A549 (cell line): ENCODE data around the gene KRT6C. TPM values are rescaled to one million over a fixed set of nuclear protein-coding genes. Genes with fewer than 3 reads are reported as not detected.

Experiments used
- ATAC-seq, 2 experiments: fragments of 200-7000 bp in 1 of 2; fragments of >200 bp in 1 of 2; cut with Nextera tagmentation in 1 of 2; cut with Tn5 transposase in 1 of 2; 3 replicates each; pipeline versions ENCODE4 v1.8.0 to v1.9.1; 2018 to 2020; ENCODE audit warnings: mild to moderate bottlenecking in 1 of 2, moderate library complexity in 1 of 2
- CTCF ChIA-PET: fragments of 300-600 bp; sonication (Branson Sonifier 250); formaldehyde crosslinking; extraction: SDS; loops from one replicate; lab custom pipeline; 2021; ENCODE audit warnings: antibody characterized with exemption, inconsistent platforms; lab: Yijun Ruan, JAX
- POLR2A ChIA-PET: fragments of 350-600 bp; formaldehyde crosslinking; extraction: SDS; loops from one replicate; lab custom pipeline; 2021; ENCODE audit warnings: antibody characterized with exemption, inconsistent platforms; lab: Yijun Ruan, JAX
- DNase-seq, 2 experiments: peaks; one replicate each; pipeline versions ENCODE4 v3.0.0 to v3.0.0-alpha.2; 2011 to 2016; ENCODE audit warnings: low read depth in 1 of 2, low spot score in 1 of 2
- FAIRE-seq: peaks from 2 replicates; lab custom pipeline; 2011; peaks lifted over from hg19 to GRCh38; lab: Jason Lieb, UNC
- H3K27ac ChIP-seq, 2 experiments: fragments of >200 bp; sonication (Bioruptor Twin); formaldehyde crosslinking; 3 replicates each; pipeline ENCODE4 v1.5.1; 2016 to 2017
- H3K4me1 ChIP-seq: fragments of >200 bp; sonication (Bioruptor Twin); formaldehyde crosslinking; 3 replicates; pipeline ENCODE4 v1.6.1; 2016
- H3K4me2 ChIP-seq: fragments of >200 bp; sonication (Bioruptor Twin); formaldehyde crosslinking; 3 replicates; pipeline ENCODE4 v1.6.1; 2016
- H3K4me3 ChIP-seq: fragments of >200 bp; sonication (Bioruptor Twin); formaldehyde crosslinking; 3 replicates; pipeline ENCODE4 v1.5.1; 2016
- H3K9me3 ChIP-seq: fragments of >200 bp; sonication (Bioruptor Twin); formaldehyde crosslinking; 3 replicates; pipeline ENCODE4 v1.6.1; 2016
- BHLHE40 ChIP-seq: IDR thresholded peaks from 2 replicates; pipeline ENCODE4 v1.6.1; 2012; ENCODE audit warnings: low read depth, low read length, inconsistent platforms
- CBX8 ChIP-seq: fragments of 200-600 bp; sonication (generic); IDR thresholded peaks from 2 replicates; pipeline ENCODE4 v1.6.1; 2016
- EHF ChIP-seq: fragments of 250-450 bp; sonication (Bioruptor Pico); IDR thresholded peaks from 2 replicates; pipeline ENCODE4 v1.5.0; 2020; ENCODE audit warnings: mild to moderate bottlenecking
- EHMT2 ChIP-seq: fragments of 200-600 bp; sonication (generic); IDR thresholded peaks from 2 replicates; pipeline ENCODE4 v1.6.1; 2016; ENCODE audit warnings: antibody characterized with exemption, low read depth, mild to moderate bottlenecking, moderate library complexity
- FOSL2 ChIP-seq, 2 experiments: fragments of 450-650 bp in 1 of 2; fragments of >200 bp in 1 of 2; sonication (Bioruptor Twin) in 1 of 2; formaldehyde crosslinking; IDR thresholded peaks; 2 replicates each; pipeline versions ENCODE4 v1.5.0 to v1.6.1; 2016 to 2020; ENCODE audit warnings: mild to moderate bottlenecking in 1 of 2, moderate library complexity in 1 of 2
- KDM5A ChIP-seq: fragments of 200-600 bp; sonication (generic); IDR thresholded peaks from 2 replicates; pipeline ENCODE4 v1.6.1; 2016; ENCODE audit warnings: antibody characterized with exemption, mild to moderate bottlenecking
- MAFK ChIP-seq: fragments of 450-650 bp; IDR thresholded peaks from 2 replicates; pipeline ENCODE4 v1.6.1; 2014; ENCODE audit not compliant: partially characterized antibody
- MAZ ChIP-seq: fragments of 150-350 bp; IDR thresholded peaks from 2 replicates; pipeline ENCODE4 v1.6.1; 2014; ENCODE audit warnings: antibody characterized with exemption, low read depth, low read length, borderline replicate concordance
- MYC ChIP-seq: IDR thresholded peaks from 2 replicates; pipeline ENCODE4 v1.6.1; 2012; ENCODE audit warnings: mild to moderate bottlenecking, inconsistent platforms, low read length, improper control_type of control experiment, borderline replicate concordance
- POLR2A ChIP-seq: IDR thresholded peaks from 2 replicates; pipeline ENCODE4 v1.6.1; 2012; ENCODE audit warnings: mild to moderate bottlenecking, low read length
- SREBF2 ChIP-seq: fragments of 450-650 bp; IDR thresholded peaks from 2 replicates; pipeline ENCODE4 v1.6.1; 2014; ENCODE audit warnings: mild to moderate bottlenecking, moderate library complexity
- ZC3H11A ChIP-seq: fragments of 450-650 bp; IDR thresholded peaks from 2 replicates; pipeline ENCODE4 v1.6.1; 2014; ENCODE audit warnings: antibody characterized with exemption, mild to moderate bottlenecking
- ZFP36 ChIP-seq: fragments of 450-650 bp; IDR thresholded peaks from 2 replicates; pipeline ENCODE4 v1.6.1; 2014; ENCODE audit warnings: borderline replicate concordance; ENCODE audit not compliant: partially characterized antibody
- ZNF302 ChIP-seq: fragments of 250-450 bp; sonication (Bioruptor Pico); IDR thresholded peaks from 2 replicates; pipeline ENCODE4 v1.9.0; 2021; ENCODE audit warnings: inconsistent platforms, mild to moderate bottlenecking, moderate library complexity
- whole genome bisulfite sequencing: methylation state at CpG from one replicate; pipeline ENCODE4 v1.1.6; 2017; ENCODE audit errors: missing lambda C conversion rate; 5-methylcytosine and 5-hydroxymethylcytosine counted together
- polyA plus RNA-seq, 4 experiments: library from polyadenylated mRNA; depleted of rRNA in 3 of 4; stranded (reverse); fragments of >200 nt; fragmentation: RNase III in 1 of 4; extraction: RNeasy Plus Mini Kit Qiagen cat#74134 plus additional on column Dnase treatment in 1 of 4; gene quantifications; 2 replicates in 3 of 4; 3 replicates in 1 of 4; pipeline ENCODE4 v1.2.3, GENCODE V29; 2011 to 2017
- TF ChIP-seq, protein P1 (sequence below): fragments of 200-600 bp; sonication (generic); IDR thresholded peaks from 2 replicates; pipeline ENCODE4 v1.6.1; 2016; ENCODE audit warnings: antibody characterized with exemption, mild to moderate bottlenecking, moderate library complexity
- TF ChIP-seq, protein P2 (sequence below): fragments of 250-450 bp; sonication (Bioruptor Pico); IDR thresholded peaks from 2 replicates; pipeline ENCODE4 v1.5.0; 2021; ENCODE audit warnings: mild to moderate bottlenecking, moderate library complexity, borderline replicate concordance
- TF ChIP-seq, protein P3 (sequence below): fragments of >200 bp; sonication (Bioruptor Twin); formaldehyde crosslinking; IDR thresholded peaks from 2 replicates; pipeline ENCODE4 v1.6.1; 2016
- TF ChIP-seq, protein P4 (sequence below): fragments of 450-650 bp; IDR thresholded peaks from 2 replicates; pipeline ENCODE4 v1.6.1; 2014; ENCODE audit warnings: antibody characterized with exemption

Gene KRT6C
- polyA plus RNA-seq, 2 of the 4 experiments (the other 2 are of a cell fraction): not detected

DNA sequence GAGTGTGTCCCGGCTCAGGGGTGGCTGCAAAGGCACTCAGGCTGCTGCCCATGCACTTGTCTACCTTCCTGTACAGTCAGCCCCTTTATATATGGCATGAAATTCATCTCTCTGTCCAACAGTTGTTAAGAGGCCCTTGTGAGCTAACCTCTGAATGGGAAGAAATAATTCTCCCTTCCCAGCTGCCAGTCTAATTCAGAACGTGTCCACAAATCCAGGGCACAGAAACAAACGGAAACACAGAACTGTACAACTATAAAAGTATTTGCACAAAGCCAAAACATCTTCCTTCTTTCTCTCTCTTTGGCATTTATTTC is 45.7 kb upstream of the KRT6C start:
- TF ChIP-seq MAFK: no peak
- TF ChIP-seq EHF (CRISPR knock-in tag): no peak
- TF ChIP-seq, protein P1, sequence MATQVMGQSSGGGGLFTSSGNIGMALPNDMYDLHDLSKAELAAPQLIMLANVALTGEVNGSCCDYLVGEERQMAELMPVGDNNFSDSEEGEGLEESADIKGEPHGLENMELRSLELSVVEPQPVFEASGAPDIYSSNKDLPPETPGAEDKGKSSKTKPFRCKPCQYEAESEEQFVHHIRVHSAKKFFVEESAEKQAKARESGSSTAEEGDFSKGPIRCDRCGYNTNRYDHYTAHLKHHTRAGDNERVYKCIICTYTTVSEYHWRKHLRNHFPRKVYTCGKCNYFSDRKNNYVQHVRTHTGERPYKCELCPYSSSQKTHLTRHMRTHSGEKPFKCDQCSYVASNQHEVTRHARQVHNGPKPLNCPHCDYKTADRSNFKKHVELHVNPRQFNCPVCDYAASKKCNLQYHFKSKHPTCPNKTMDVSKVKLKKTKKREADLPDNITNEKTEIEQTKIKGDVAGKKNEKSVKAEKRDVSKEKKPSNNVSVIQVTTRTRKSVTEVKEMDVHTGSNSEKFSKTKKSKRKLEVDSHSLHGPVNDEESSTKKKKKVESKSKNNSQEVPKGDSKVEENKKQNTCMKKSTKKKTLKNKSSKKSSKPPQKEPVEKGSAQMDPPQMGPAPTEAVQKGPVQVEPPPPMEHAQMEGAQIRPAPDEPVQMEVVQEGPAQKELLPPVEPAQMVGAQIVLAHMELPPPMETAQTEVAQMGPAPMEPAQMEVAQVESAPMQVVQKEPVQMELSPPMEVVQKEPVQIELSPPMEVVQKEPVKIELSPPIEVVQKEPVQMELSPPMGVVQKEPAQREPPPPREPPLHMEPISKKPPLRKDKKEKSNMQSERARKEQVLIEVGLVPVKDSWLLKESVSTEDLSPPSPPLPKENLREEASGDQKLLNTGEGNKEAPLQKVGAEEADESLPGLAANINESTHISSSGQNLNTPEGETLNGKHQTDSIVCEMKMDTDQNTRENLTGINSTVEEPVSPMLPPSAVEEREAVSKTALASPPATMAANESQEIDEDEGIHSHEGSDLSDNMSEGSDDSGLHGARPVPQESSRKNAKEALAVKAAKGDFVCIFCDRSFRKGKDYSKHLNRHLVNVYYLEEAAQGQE: no peak
- no peak for TF ChIP-seq MYC
- TF ChIP-seq ZFP36: no peak
- TF ChIP-seq, protein P2, sequence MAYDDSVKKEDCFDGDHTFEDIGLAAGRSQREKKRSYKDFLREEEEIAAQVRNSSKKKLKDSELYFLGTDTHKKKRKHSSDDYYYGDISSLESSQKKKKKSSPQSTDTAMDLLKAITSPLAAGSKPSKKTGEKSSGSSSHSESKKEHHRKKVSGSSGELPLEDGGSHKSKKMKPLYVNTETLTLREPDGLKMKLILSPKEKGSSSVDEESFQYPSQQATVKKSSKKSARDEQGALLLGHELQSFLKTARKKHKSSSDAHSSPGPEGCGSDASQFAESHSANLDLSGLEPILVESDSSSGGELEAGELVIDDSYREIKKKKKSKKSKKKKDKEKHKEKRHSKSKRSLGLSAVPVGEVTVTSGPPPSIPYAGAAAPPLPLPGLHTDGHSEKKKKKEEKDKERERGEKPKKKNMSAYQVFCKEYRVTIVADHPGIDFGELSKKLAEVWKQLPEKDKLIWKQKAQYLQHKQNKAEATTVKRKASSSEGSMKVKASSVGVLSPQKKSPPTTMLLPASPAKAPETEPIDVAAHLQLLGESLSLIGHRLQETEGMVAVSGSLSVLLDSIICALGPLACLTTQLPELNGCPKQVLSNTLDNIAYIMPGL (CRISPR knock-in tag): no peak
- TF ChIP-seq BHLHE40: no peak
- no peak for TF ChIP-seq EHMT2
- TF ChIP-seq ZC3H11A: no peak
- TF ChIP-seq, protein P3, sequence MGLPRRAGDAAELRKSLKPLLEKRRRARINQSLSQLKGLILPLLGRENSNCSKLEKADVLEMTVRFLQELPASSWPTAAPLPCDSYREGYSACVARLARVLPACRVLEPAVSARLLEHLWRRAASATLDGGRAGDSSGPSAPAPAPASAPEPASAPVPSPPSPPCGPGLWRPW: no peak
- TF ChIP-seq KDM5A: no peak
- 74% methylated on average over 3 of the region's 3 CpGs for WGBS
- H3K4me2 ChIP-seq: no peak overlapping the region
- POLR2A ChIA-PET: no interaction called here
- no peak overlapping the region for H3K27ac ChIP-seq
- CTCF ChIA-PET: interaction anchor here (1.0 to 3.6 kb wide), 7 partner anchors 12 to 346 kb away, joined by 3 to 14 read pairs (median 5); no protein-coding TSS in a partner anchor
- FAIRE-seq (no peak), ATAC-seq (no peak), DNase-seq (no peak)
- H3K9me3 ChIP-seq: no peaks in the 10 kb centered on the region
- H3K4me1 ChIP-seq: peaks cover 22% of the 10 kb centered on the region
- no peak overlapping the region for H3K4me3 ChIP-seq

DNA sequence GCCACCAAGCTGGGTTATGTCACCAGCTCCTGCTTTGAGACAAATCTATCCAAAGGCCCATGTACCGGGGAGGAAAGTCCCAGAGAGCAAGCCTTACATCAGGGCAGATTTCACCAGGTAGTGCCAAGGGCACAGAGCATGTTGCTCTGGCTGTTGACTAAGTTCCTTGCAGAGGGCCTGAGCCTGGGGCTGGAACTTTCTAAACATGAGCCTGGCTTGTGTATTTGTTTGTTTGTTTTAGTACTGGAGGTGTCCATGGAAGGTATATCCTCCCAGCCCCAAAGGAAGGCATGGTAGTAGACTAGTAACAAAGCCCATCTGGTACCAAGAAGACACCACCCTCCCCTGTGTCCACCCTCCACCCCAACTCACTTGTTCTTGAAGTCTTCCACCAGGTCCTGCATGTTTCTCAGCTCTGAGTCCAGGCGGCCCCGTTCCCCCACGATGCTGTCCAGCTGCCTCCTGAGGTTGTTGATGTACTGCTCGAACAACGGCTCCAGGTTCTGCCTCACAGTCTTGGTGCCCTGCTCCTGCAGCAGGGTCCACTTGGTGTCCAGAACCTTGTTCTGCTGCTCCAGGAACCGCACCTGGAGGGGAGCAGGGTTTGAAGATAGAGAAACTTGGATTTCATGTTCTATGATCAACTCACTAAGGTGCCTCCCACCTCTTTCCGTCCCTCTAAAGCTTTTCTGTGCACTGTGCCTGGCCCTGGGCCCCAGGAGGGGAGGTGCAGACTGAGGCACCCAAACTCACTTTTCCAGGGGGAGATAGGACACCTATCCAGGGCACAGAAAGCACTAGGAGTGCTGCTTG is 45.2 kb upstream of the KRT6C start:
- H3K27ac ChIP-seq: no peak overlapping the region
- no peak for TF ChIP-seq FOSL2 (IDR thresholded peaks at IDR 0.05)
- no peak for TF ChIP-seq FOSL2 (CRISPR knock-in tag; IDR thresholded peaks at IDR 0.05)
- no peak for TF ChIP-seq EHMT2
- CTCF ChIA-PET: interaction anchor here (0.6 to 3.6 kb wide), 5 partner anchors 12 to 495 kb away, joined by 3 to 14 read pairs (median 4); no protein-coding TSS in a partner anchor
- FAIRE-seq (no peak), ATAC-seq (no peak), DNase-seq (no peak)
- POLR2A ChIA-PET: no interaction called here
- H3K4me1 ChIP-seq: peaks cover 22% of the 10 kb centered on the region
- 71% methylated on average over 8 of the region's 8 CpGs for WGBS
- H3K9me3 ChIP-seq: no peaks in the 10 kb centered on the region
- no peak overlapping the region for H3K4me2 ChIP-seq
- H3K4me3 ChIP-seq: no peak overlapping the region

DNA sequence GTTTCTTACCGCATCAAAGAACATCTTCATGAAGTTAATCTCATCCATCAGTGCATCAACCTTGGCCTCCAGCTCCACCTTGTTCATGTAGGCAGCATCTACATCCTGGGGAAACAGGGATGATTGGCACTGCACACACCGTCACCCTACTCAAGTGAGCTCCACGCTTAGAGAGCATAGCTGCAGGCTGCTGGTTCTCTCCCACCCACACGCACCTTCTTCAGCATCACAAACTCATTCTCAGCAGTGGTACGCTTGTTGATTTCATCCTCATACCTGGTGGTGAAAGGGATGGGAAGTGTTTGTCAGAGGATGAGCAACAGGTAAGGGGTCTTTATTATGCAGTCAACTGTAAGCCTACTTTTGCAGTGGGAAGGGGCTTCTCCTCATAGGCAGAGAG is 44.3 kb upstream of the KRT6C start:
- TF ChIP-seq, protein P1: no peak
- no peak for TF ChIP-seq MAFK
- TF ChIP-seq, protein P4, sequence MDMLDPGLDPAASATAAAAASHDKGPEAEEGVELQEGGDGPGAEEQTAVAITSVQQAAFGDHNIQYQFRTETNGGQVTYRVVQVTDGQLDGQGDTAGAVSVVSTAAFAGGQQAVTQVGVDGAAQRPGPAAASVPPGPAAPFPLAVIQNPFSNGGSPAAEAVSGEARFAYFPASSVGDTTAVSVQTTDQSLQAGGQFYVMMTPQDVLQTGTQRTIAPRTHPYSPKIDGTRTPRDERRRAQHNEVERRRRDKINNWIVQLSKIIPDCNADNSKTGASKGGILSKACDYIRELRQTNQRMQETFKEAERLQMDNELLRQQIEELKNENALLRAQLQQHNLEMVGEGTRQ: no peak
- TF ChIP-seq ZNF302 (CRISPR knock-in tag): no peak
- no peak for TF ChIP-seq MYC
- no peak for TF ChIP-seq CBX8
- no peak for TF ChIP-seq FOSL2 (IDR thresholded peaks at IDR 0.05)
- no peak for TF ChIP-seq FOSL2 (CRISPR knock-in tag; IDR thresholded peaks at IDR 0.05)
- TF ChIP-seq, protein P2 (CRISPR knock-in tag): no peak
- TF ChIP-seq MAZ: no peak
- no peak for TF ChIP-seq SREBF2
- no peak for TF ChIP-seq POLR2A
- TF ChIP-seq, all 56 proteins: peak for 0
- ATAC-seq (no peak), FAIRE-seq (no peak), DNase-seq (no peak)
- Histone ChIP-seq H3K9me3 (no peaks in the 10 kb centered on the region), H3K4me2 (no peak overlapping the region), H3K4me1 (peaks cover 21% of the 10 kb centered on the region), H3K27ac (no peak overlapping the region), H3K4me3 (no peak overlapping the region)
- ChIA-PET POLR2A (no interaction called here), CTCF (interaction anchor here (1.0 to 3.6 kb wide), 2 partner anchors 127 to 145 kb away, joined by 3 to 14 read pairs; no protein-coding TSS in a partner anchor)
- 93% methylated on average over 5 of the region's 5 CpGs for WGBS
